ENCODE measurements around the gene NTHL1. TPM values are rescaled to one million over a fixed set of nuclear protein-coding genes. Genes with fewer than 3 reads are reported as not detected.

Gene NTHL1
- total and polyA plus RNA-seq, 10 donors: 9.6 to 52.1 (median 27.0) TPM

DNA sequence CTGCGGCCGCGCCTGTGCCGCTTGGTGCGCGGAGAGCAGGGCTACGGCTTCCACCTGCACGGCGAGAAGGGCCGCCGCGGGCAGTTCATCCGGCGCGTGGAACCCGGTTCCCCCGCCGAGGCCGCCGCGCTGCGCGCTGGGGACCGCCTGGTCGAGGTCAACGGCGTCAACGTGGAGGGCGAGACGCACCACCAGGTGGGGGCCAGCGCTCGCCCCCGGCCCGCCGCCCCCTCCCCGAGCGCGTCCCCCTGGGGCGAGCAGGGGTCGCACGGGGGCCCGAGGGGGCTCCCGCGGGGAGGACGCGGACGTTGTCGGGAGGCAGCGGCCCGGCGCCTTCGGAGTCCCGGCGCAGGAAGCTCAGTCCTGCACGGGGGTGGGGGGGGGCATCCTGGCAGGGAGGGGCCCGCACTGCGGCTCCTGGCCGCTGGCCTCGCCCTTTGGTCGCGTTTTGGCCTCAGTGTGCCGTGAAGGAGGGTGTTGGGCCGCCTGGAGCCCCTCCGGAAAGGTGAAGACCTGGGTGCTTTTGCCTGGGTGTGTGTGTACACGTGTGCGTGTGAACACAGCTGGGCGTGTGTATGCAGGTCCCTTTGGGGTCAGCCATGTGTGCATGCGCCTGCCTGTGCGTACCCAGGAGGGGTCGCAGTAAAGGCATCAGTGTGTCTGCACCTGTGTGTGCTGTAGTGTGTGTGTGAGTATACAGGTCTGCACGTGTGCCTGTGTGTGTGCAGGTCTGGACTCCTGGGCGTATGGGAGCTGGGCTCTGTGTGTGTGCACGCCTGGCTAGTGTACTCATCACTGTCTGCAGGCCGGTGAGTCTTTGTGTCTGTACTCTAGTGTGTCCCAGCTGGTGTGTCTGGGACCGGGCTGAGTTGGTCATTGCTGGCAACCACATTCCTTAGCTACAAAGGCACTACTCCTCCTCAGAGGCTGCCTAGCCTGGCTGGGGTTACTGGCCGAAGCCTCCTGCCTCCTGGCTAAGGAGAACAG lies 20.3 kb downstream of the NTHL1 start:
- Histone ChIP-seq H3K36me3 (peaks cover 0 to 15% (median 0%) of the 10 kb centered on the region in 6 donors), H3K27ac (peak overlapping the region in 7 of 8 donors; percentile 63 to 90 (median 87)), H3K4me3 (peak overlapping the region; percentile 43 to 87 (median 69)), H3K27me3 (replicated peaks in 1 of 7) (peaks cover 0 to 48% (median 7%) of the 10 kb centered on the region in 7 donors), H3K9me3 (no peaks in the 10 kb centered on the region), H3K4me1 (peaks cover 24 to 98% (median 83%) of the 10 kb centered on the region in 6 donors)
- TF ChIP-seq POLR2A (IDR thresholded peaks at IDR 0.05): no peak
- peak in 1 of 3 donors; percentile 19 for TF ChIP-seq POLR2AphosphoS5 (IDR thresholded peaks at IDR 0.05)
- intact Hi-C loops (cut with DNase I; ENCODE audit: low total_unique reads): loop anchor here (5.0 kb wide), 1 partner anchor 125 kb away; no protein-coding TSS in a partner anchor
- DNase-seq: peak; percentile 80
- WGBS, 5 donors: 7 to 10% (median 8%) methylated on average over 18 to 76 of the region's 76 CpGs

GRCh38 chr16:2026461-2027023 lies 21.1 kb downstream of the NTHL1 start, which contains the start of gene NHERF2:
Gene NHERF2, plus strand, starts transcription at chr16:2026902. Its CDS starts 104 bp downstream, at chr16:2027006.
- no peaks in the 10 kb centered on the region for H3K9me3 ChIP-seq
- peaks cover 24 to 90% (median 78%) of the 10 kb centered on the region in 6 donors for H3K4me1 ChIP-seq
- 9 to 53% (median 18%) methylated on average over 3 to 59 of the region's 59 CpGs for WGBS, 5 donors
- intact Hi-C loops (cut with DNase I; ENCODE audit: low total_unique reads): loop anchor here (5.0 kb wide), 1 partner anchor 126 kb away; no protein-coding TSS in a partner anchor
- peak; percentile 77 for DNase-seq
- peak within 1 kb of the TSS in 7 of 8 donors; percentile 63 to 90 (median 87) for H3K27ac ChIP-seq
- peaks cover 0 to 15% (median 0%) of the 10 kb centered on the region in 6 donors for H3K36me3 ChIP-seq
- H3K27me3 ChIP-seq (replicated peaks in 1 of 7): peaks cover 0 to 56% (median 12%) of the 10 kb centered on the region in 7 donors
- TF ChIP-seq CTCF (IDR thresholded peaks at IDR 0.05 in 8 of 11, conservative IDR thresholded peaks at IDR 0.05 in 3 of 11): no peak
- TF ChIP-seq POLR2A (IDR thresholded peaks at IDR 0.05): no peak
- TF ChIP-seq POLR2AphosphoS5 (IDR thresholded peaks at IDR 0.05): no peak
- H3K4me3 ChIP-seq: peak within 1 kb of the TSS; percentile 43 to 87 (median 69)

- intact Hi-C loops (cut with DNase I; ENCODE audit: low total_unique reads): loop anchor here (5.0 kb wide), 1 partner anchor 126 kb away; no protein-coding TSS in a partner anchor
- TF ChIP-seq POLR2AphosphoS5 (IDR thresholded peaks at IDR 0.05) (no peak), CTCF (IDR thresholded peaks at IDR 0.05 in 8 of 11, conservative IDR thresholded peaks at IDR 0.05 in 3 of 11) (no peak), POLR2A (IDR thresholded peaks at IDR 0.05) (no peak)
- Histone ChIP-seq H3K9me3 (no peaks in the 10 kb centered on the region), H3K27ac (peak overlapping the region in 7 of 8 donors; percentile 51 to 90 (median 87)), H3K36me3 (peaks cover 0 to 15% (median 0%) of the 10 kb centered on the region in 6 donors), H3K4me1 (peaks cover 24 to 87% (median 72%) of the 10 kb centered on the region in 6 donors), H3K27me3 (replicated peaks in 1 of 7) (peaks cover 0 to 61% (median 18%) of the 10 kb centered on the region in 7 donors), H3K4me3 (peak overlapping the region in 7 of 8 donors; percentile 17 to 87 (median 68))
- 63 to 96% (median 78%) methylated on average over 15 to 16 of the region's 16 CpGs for WGBS, 5 donors
- peak; percentile 65 for DNase-seq
These were observed 21.7 kb downstream of the NTHL1 start for GRCh38 chr16:2025878-2026460.

DNA sequence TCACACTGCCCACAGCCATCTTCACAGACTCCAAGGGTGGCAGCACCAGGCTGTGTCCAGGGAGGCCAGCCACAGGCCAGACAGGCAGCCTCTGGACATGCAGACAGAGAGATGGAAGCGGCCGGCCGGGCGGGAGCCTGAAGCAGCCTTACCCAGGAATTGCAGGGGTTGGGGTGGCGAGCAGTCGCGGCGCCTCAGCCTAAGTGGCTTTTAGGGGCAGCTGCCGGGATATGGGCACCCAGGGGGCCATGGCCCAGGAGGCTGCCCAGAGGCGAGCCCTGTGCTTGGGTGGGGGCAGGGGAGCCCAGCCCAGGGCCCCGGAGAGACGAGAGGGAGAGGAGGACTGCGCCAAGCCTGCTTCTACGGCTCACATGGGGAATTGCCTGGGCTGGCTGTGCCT lies 22.4 kb downstream of the NTHL1 start:
- no peak for TF ChIP-seq CTCF (IDR thresholded peaks at IDR 0.05 in 8 of 11, conservative IDR thresholded peaks at IDR 0.05 in 3 of 11)
- H3K36me3 ChIP-seq: peaks cover 0 to 10% (median 0%) of the 10 kb centered on the region in 6 donors
- peak; percentile 75 for DNase-seq
- peaks cover 26 to 87% (median 71%) of the 10 kb centered on the region in 6 donors for H3K4me1 ChIP-seq
- intact Hi-C loops (cut with DNase I; ENCODE audit: low total_unique reads): loop anchor here (5.0 kb wide), 1 partner anchor 127 kb away; no protein-coding TSS in a partner anchor
- H3K27ac ChIP-seq: peak overlapping the region in 6 of 8 donors; percentile 13 to 90 (median 86)
- WGBS, 5 donors: 86 to 97% (median 92%) methylated on average over 14 of the region's 14 CpGs
- peaks cover 0 to 68% (median 25%) of the 10 kb centered on the region in 7 donors for H3K27me3 ChIP-seq (replicated peaks in 1 of 7)
- H3K9me3 ChIP-seq: no peaks in the 10 kb centered on the region
- peak overlapping the region in 1 of 8 donors; percentile 87 for H3K4me3 ChIP-seq

Measured in spleen (tissue), 11 donors.